ENCODE data around the gene SECTM1.

The SECTM1 gene

DNA sequence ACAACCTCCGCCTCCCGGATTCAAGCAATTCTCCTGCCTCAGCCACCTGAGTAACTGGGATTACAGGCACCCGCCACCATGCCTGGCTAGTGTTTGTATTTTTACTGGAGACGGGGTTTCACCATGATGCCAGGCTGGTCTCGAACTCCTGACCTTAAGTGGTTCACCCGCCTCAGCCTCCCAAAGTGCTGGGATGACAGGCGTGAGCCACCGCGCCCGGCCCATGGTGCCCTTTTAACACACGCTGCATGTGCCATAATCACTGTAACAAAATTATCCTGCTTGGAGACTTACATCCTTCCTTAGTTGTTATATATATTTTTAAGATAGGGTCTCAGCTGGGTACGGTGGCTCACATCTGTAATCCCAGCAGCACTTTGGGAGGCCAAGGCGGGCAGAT lies 21.6 kb downstream of the SECTM1 start:
- no peak overlapping the region for H3K27ac ChIP-seq (ENCODE audit: low read depth, low read length)
- no peaks in the 10 kb centered on the region for H3K9me3 ChIP-seq (ENCODE audit: insufficient read depth, low read length)
- no peaks in the 10 kb centered on the region for H3K79me2 ChIP-seq (ENCODE audit: insufficient read depth, low read length)
- no peak overlapping the region for H3K4me3 ChIP-seq (ENCODE audit: insufficient read depth, low read length, poor library complexity, severe bottlenecking)
- no peaks in the 10 kb centered on the region for H3K9me2 ChIP-seq (replicated peaks; ENCODE audit: insufficient read depth, low read length)
- H3K27me3 ChIP-seq (ENCODE audit: low read length): no peaks in the 10 kb centered on the region
- no peaks in the 10 kb centered on the region for H4K20me1 ChIP-seq (ENCODE audit: low read depth, low read length)
- no peak overlapping the region for H2AFZ ChIP-seq (ENCODE audit: low read depth, low read length, severe bottlenecking)
- no peaks in the 10 kb centered on the region for H3K36me3 ChIP-seq (ENCODE audit: low read length)
- no peak overlapping the region for H3K4me2 ChIP-seq (ENCODE audit: low read depth, low read length, poor library complexity, severe bottlenecking)
- no peaks in the 10 kb centered on the region for H3F3A ChIP-seq (ENCODE audit: insufficient read depth)
- TF ChIP-seq CTCF (IDR thresholded peaks at IDR 0.05; ENCODE audit: insufficient read depth, low read length, poor library complexity, severe bottlenecking) (no peak), EZH2phosphoT487 (conservative IDR thresholded peaks at IDR 0.05; ENCODE audit: low read length) (no peak)
- no peak overlapping the region for H3K9ac ChIP-seq (ENCODE audit: low read length)

- H3K36me3 ChIP-seq (ENCODE audit: low read length): no peaks in the 10 kb centered on the region
- no peak overlapping the region for H3K27ac ChIP-seq (ENCODE audit: low read depth, low read length)
- no peaks in the 10 kb centered on the region for H4K20me1 ChIP-seq (ENCODE audit: low read depth, low read length)
- TF ChIP-seq CTCF (IDR thresholded peaks at IDR 0.05; ENCODE audit: insufficient read depth, low read length, poor library complexity, severe bottlenecking) (no peak), EZH2phosphoT487 (conservative IDR thresholded peaks at IDR 0.05; ENCODE audit: low read length) (no peak)
- H3F3A ChIP-seq (ENCODE audit: insufficient read depth): no peaks in the 10 kb centered on the region
- H3K79me2 ChIP-seq (ENCODE audit: insufficient read depth, low read length): no peaks in the 10 kb centered on the region
- no peak overlapping the region for H2AFZ ChIP-seq (ENCODE audit: low read depth, low read length, severe bottlenecking)
- no peak overlapping the region for H3K4me2 ChIP-seq (ENCODE audit: low read depth, low read length, poor library complexity, severe bottlenecking)
- H3K4me3 ChIP-seq (ENCODE audit: insufficient read depth, low read length, poor library complexity, severe bottlenecking): no peak overlapping the region
- no peak overlapping the region for H3K9ac ChIP-seq (ENCODE audit: low read length)
- no peaks in the 10 kb centered on the region for H3K27me3 ChIP-seq (ENCODE audit: low read length)
- no peaks in the 10 kb centered on the region for H3K9me2 ChIP-seq (replicated peaks; ENCODE audit: insufficient read depth, low read length)
- H3K9me3 ChIP-seq (ENCODE audit: insufficient read depth, low read length): no peaks in the 10 kb centered on the region
Observed at GRCh38 chr17:82310877-82311276, 22.7 kb downstream of the SECTM1 start.

- Histone ChIP-seq H3K9me3 (ENCODE audit: insufficient read depth, low read length) (no peaks in the 10 kb centered on the region), H3K4me2 (ENCODE audit: low read depth, low read length, poor library complexity, severe bottlenecking) (no peak overlapping the region), H3K36me3 (ENCODE audit: low read length) (no peaks in the 10 kb centered on the region), H3K27me3 (ENCODE audit: low read length) (no peaks in the 10 kb centered on the region), H4K20me1 (ENCODE audit: low read depth, low read length) (no peaks in the 10 kb centered on the region), H3K9ac (ENCODE audit: low read length) (no peak overlapping the region), H3F3A (ENCODE audit: insufficient read depth) (no peaks in the 10 kb centered on the region), H2AFZ (ENCODE audit: low read depth, low read length, severe bottlenecking) (no peak overlapping the region), H3K4me3 (ENCODE audit: insufficient read depth, low read length, poor library complexity, severe bottlenecking) (no peak overlapping the region), H3K27ac (ENCODE audit: low read depth, low read length) (no peak overlapping the region), H3K9me2 (replicated peaks; ENCODE audit: insufficient read depth, low read length) (no peaks in the 10 kb centered on the region), H3K79me2 (ENCODE audit: insufficient read depth, low read length) (no peaks in the 10 kb centered on the region)
- TF ChIP-seq CTCF (IDR thresholded peaks at IDR 0.05; ENCODE audit: insufficient read depth, low read length, poor library complexity, severe bottlenecking) (no peak), EZH2phosphoT487 (conservative IDR thresholded peaks at IDR 0.05; ENCODE audit: low read length) (no peak)
Observed at GRCh38 chr17:82309656-82310570, 23.7 kb downstream of the SECTM1 start.
